Stimulated activated naive CD8-positive, alpha-beta T cell treated with anti-CD3 and anti-CD28 coated beads, Interleukin-15, amount 100 ng/mL, for 72 hours (primary cell): ENCODE data around the gene LEF1.
A peak's percentile ranks its signal among the peaks of the same experiment; 100 is the strongest.

Experiments used
- ATAC-seq: fragments of 150-1000 bp; cut with Tn5 transposase; 2 replicates; pipeline ENCODE4 v1.10.0; 2021; ENCODE audit warnings: mild to moderate bottlenecking, moderate library complexity
- DNase-seq, 2 donors: peaks; one replicate each; pipeline ENCODE4 v3.0.0; 2021 to 2022
- H3K27ac Mint-ChIP-seq, 2 donors: one replicate each; pipeline ENCODE4 v1.8.0; 2022; ENCODE audit warnings: mild to moderate bottlenecking in 2 of 2, mixed read lengths in 2 of 2, moderate library complexity in 2 of 2
- H3K27me3 Mint-ChIP-seq: one replicate; pipeline ENCODE4 v1.8.0; 2022; ENCODE audit warnings: mixed read lengths
- H3K4me1 Mint-ChIP-seq: one replicate; pipeline ENCODE4 v1.8.0; 2022; ENCODE audit warnings: mild to moderate bottlenecking, mixed read lengths
- H3K4me3 Mint-ChIP-seq, 2 donors: one replicate each; pipeline ENCODE4 v1.8.0; 2022; ENCODE audit warnings: mild to moderate bottlenecking in 2 of 2, mixed read lengths in 2 of 2, moderate library complexity in 1 of 2
- H3K9me3 Mint-ChIP-seq, 2 donors: one replicate each; pipeline ENCODE4 v1.8.0; 2022; ENCODE audit warnings: mixed read lengths in 2 of 2

Gene LEF1

DNA sequence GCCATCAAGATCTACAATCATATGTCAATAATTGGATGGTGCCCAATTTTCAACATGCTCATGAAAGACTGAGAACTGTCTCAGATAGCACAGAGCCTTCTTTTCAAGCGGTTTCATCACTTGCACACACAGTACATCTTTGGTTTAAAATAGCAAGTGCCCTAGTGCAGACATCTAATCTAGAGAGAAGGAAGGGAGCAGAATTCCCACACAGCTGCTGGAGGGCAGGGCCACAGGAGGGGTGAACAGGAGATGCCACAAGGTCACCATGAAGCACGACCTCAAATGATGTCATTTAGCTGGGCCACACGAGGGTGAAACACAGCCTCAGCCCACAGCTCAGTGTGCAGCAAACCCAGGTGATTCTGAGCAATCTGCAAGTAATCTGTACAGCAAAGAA lies 24.3 kb downstream of the LEF1 start:
- H3K4me3 Mint-ChIP-seq = peak overlapping the region; percentile 80 to 90
- no peaks in the 10 kb centered on the region for H3K27me3 Mint-ChIP-seq
- DNase-seq = peak; percentile 62 to 75
- peak; percentile 85 for ATAC-seq
- no peaks in the 10 kb centered on the region for H3K9me3 Mint-ChIP-seq
- H3K27ac Mint-ChIP-seq = peak overlapping the region; percentile 97 to 99
- H3K4me1 Mint-ChIP-seq = peaks cover 94% of the 10 kb centered on the region

DNA sequence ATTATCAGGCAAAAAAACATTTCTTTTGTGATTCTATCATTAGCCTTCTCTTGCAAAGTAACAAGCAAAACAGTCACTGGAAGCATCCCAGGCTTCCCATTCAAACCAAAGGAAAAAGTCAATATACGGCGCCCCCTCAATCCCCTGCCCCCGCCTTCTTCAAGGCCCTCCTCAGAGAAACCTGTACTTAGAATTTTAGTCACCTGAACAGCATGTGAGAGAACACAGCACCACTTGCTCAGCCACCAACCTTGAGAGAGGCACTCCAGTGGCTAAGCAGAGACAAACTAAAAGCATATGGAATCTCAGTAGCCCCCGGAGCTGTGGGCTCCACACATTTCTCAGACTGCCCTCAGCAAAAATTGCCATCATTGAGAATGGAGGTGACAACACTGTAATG lies 25.2 kb downstream of the LEF1 start:
- DNase-seq = peak in 1 of 2 donors; percentile 29
- ATAC-seq = no peak
- Mint-ChIP-seq H3K27me3 (no peaks in the 10 kb centered on the region), H3K9me3 (no peaks in the 10 kb centered on the region), H3K27ac (peak overlapping the region; percentile 97 to 99), H3K4me1 (peaks cover 96% of the 10 kb centered on the region), H3K4me3 (peak overlapping the region; percentile 80 to 90)

DNA sequence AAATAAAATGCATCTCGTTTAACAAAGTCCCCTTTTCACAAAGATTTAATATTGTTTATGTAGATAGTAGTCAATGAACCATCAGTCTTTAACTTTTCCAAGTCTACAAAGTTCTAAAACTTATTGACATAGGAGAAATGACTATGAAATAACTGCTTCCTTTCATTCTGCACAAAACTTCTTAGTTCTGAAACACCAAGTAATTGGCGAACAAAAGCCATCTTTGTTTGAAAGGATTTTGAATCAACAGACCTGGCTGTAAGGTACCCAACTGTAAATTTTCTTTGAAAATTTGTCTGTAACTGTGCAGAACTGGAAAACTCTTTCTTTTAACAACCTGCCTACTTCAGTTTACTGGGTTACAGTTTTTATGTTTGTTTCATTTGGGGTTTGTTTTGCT lies 25.9 kb downstream of the LEF1 start:
- peaks cover 96% of the 10 kb centered on the region for H3K4me1 Mint-ChIP-seq
- peak overlapping the region; percentile 80 to 90 for H3K4me3 Mint-ChIP-seq
- H3K27me3 Mint-ChIP-seq = no peaks in the 10 kb centered on the region
- ATAC-seq (no peak), DNase-seq (no peak)
- peak overlapping the region; percentile 43 to 97 for H3K27ac Mint-ChIP-seq
- no peaks in the 10 kb centered on the region for H3K9me3 Mint-ChIP-seq

DNA sequence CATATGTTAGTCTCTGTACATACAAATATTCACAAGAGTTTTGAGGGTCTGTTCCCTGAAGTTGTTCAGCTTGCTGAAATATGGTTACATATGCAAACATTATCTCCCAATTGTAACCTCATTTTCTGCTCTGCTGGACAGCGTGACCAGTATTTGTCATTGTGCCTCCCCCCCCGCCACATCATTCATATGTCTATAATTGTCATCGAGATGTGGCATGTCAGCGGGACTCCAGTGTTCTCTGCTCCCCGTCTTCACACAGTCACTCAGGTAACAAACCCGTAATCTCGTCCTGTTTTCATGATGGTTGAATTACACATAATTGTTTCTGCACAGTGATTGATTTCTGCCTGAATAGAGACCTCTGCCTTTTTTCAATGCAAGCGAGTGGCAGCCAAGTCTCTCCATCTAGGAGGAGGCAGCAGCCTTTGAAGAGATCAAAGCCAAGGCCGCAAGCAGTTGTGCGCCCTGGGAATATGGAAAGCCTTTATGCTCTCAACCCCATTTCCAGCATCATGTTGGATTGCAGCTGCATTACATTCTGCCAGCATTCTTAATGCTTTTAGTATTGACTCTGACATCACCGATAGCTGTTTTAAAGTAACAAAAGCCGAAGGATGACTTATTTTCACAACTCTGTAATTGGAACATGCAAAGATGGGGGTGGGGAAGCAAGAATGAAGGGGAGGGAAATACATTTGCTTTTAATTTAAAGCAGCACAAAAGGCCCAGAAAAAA lies 27.4 kb downstream of the LEF1 start:
- ATAC-seq = peak; percentile 56
- DNase-seq = peak in 1 of 2 donors; percentile 47
- Mint-ChIP-seq H3K27me3 (no peaks in the 10 kb centered on the region), H3K27ac (peak overlapping the region; percentile 88 to 96), H3K4me1 (peaks cover 90% of the 10 kb centered on the region), H3K9me3 (no peaks in the 10 kb centered on the region), H3K4me3 (peak overlapping the region; percentile 75 to 90)

DNA sequence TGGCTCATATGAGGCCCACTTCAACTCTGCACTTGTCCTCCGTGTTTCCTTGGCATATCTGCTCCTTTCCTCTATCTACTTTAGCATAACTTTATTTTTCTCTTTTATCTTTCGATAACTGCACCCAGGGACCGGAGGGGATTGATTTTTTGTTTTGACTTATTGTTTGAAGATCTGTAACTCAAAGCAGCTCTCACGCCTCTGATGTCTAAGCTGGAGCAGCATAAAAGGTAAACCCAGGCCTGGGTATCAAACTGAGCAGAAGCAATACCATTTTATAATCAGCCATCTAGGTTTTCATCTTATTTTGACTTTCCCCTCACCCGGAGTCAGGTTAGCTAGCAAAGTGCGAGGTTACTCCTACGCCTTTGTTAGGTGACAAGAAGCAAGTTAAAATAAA lies 28.4 kb downstream of the LEF1 start:
- no peaks in the 10 kb centered on the region for H3K27me3 Mint-ChIP-seq
- H3K4me3 Mint-ChIP-seq = peak overlapping the region; percentile 75 to 90
- DNase-seq = no peak
- no peaks in the 10 kb centered on the region for H3K9me3 Mint-ChIP-seq
- H3K27ac Mint-ChIP-seq = peak overlapping the region; percentile 88 to 96
- ATAC-seq = no peak
- H3K4me1 Mint-ChIP-seq = peaks cover 90% of the 10 kb centered on the region

DNA sequence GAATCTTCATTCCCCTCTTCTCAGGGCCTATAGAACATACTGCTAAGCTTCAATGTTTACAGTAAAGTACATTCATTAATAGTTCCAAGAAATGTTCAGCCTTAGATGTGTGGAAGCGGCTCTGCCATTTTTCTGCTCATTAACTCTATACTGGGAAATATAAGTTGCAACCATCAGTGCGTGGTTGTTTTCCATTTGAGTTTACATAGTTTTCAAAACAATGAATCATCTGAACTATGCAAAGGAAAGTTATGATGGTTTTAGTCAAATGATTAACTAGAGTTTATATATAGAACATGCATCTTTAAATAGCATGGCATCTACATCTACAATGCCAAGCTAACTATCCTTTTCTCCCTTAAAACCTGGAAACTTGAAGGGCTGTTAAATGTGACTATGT lies 29.6 kb downstream of the LEF1 start:
- peak; percentile 56 for ATAC-seq
- H3K9me3 Mint-ChIP-seq = no peaks in the 10 kb centered on the region
- peak overlapping the region; percentile 76 to 83 for H3K4me3 Mint-ChIP-seq
- DNase-seq = no peak
- peaks cover 90% of the 10 kb centered on the region for H3K4me1 Mint-ChIP-seq
- H3K27ac Mint-ChIP-seq = peak overlapping the region; percentile 79 to 96
- H3K27me3 Mint-ChIP-seq = no peaks in the 10 kb centered on the region

DNA sequence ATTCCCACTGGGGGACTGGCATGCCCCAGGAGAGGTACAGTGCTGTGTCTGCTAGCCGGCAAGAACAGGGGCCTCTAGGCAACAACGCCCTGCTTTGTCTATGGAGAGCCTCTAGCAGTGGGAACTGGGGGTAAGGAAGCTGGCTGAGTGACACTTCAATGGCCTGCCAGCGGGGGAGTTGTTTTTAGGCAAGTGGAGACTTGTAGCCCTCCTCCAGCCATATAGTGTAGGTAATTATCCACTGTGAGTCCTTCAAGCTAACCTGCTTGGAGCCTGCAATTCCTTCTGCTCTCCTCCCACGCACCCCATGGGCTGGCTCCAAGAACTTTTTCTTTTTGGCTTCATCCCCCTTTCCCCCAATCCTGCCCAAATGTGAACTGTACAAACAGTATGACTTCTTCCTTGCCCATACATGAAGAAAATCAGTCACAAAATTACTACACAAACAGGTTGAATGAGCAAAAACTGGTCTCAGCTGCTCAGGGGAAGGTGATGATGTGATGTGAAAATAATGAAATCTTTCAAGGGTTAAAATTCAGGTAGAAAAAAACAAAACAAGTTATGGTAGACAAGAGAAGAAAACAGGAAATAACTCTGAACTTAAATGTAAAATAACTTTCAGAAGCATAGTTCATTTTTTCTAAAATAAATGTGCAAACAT lies 33.1 kb downstream of the LEF1 start:
- Mint-ChIP-seq H3K4me1 (peaks cover 91% of the 10 kb centered on the region), H3K4me3 (peak overlapping the region; percentile 73), H3K27ac (peak overlapping the region; percentile 86 to 90), H3K9me3 (no peaks in the 10 kb centered on the region), H3K27me3 (no peaks in the 10 kb centered on the region)
- ATAC-seq (peak; percentile 62), DNase-seq (no peak)

DNA sequence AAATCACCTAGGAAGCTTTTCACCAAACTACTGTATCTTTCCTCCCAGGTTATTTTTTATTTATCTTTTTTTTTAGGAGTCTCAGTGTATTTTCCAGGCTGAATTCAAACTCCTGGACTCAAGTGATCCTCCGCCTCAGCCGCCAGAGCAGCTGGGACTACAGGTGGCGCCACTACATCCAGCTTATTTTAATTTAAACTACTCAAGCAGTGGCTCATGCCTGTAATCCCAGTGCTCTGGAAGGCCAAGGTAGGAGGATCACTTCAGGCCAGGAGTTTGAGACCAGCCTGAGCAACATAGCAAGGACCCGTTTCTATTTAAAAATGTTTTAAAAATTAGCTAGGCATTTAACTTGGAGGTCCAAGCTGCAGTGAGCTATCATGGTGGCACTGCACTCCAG lies 37.8 kb downstream of the LEF1 start:
- Mint-ChIP-seq H3K4me1 (peaks cover 100% of the 10 kb centered on the region), H3K27me3 (no peaks in the 10 kb centered on the region), H3K9me3 (no peaks in the 10 kb centered on the region), H3K4me3 (no peak overlapping the region), H3K27ac (no peak overlapping the region)
- DNase-seq (no peak), ATAC-seq (no peak)

DNA sequence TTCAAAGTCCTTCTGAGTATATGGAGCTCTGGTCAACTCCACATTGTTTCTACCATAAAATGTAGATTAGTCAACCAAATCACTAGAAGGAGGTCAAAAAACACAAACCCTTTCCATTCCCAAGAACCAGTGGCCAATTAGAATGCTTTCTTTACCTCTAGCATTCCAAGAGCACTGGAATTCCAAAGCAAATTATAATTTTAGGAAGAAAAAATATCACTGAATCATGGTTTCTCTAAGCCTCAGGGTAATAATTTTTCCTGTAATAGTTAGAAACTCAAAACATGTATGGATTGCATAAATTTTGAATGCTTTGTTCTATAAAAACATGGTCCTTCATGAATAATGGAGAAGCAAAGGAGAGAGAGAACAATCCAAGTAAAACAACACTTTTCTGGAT lies 39.5 kb downstream of the LEF1 start:
- no peak for DNase-seq
- Mint-ChIP-seq H3K27ac (peak overlapping the region; percentile 80 to 93), H3K27me3 (no peaks in the 10 kb centered on the region), H3K4me3 (peak overlapping the region; percentile 48 to 73), H3K4me1 (peaks cover 87% of the 10 kb centered on the region), H3K9me3 (no peaks in the 10 kb centered on the region)
- ATAC-seq = no peak

DNA sequence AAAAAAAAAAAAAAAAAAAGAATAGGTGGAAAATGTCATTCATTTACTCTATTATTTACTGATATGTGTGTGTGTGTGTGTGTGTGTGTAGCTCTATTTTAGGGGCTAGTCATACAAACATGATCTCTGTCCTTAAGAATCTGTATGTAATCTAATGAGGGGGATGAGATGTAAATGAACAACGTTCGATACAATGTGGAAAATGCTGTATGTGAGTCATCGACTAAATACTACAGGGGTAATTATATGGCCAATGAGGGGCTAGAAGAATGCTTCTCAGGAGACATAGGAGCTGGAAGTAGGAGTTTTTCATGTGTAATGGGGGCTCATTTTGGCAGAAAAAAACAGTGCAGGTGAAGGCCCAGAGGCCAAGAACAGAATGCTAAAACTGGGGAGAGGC lies 41.9 kb downstream of the LEF1 start:
- DNase-seq (no peak), ATAC-seq (peak; percentile 45)
- peak overlapping the region; percentile 59 to 66 for H3K4me3 Mint-ChIP-seq
- peak overlapping the region; percentile 88 to 89 for H3K27ac Mint-ChIP-seq
- peaks cover 83% of the 10 kb centered on the region for H3K4me1 Mint-ChIP-seq
- no peaks in the 10 kb centered on the region for H3K9me3 Mint-ChIP-seq
- H3K27me3 Mint-ChIP-seq = no peaks in the 10 kb centered on the region

DNA sequence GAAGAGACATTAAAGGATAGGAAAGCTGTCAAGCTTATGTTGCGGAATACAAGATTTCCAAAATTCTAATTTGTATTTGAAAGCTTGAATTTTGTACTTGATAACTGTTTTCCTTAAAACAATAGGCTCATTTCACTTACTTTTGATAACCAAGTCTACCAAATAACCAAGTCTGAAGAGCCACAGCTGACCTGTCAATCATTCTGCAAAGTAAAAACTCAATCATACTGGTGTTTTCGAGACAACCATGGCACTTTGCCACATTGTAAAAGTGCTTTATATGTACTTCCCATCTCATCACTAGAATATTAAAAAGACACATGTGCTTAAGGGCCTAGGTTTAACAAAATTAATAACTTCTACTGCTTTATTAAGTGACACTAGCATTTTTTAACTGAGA lies 47.9 kb downstream of the LEF1 start:
- no peaks in the 10 kb centered on the region for H3K27me3 Mint-ChIP-seq
- peak overlapping the region; percentile 38 to 52 for H3K4me3 Mint-ChIP-seq
- ATAC-seq (no peak), DNase-seq (no peak)
- H3K9me3 Mint-ChIP-seq = no peaks in the 10 kb centered on the region
- H3K27ac Mint-ChIP-seq = peak overlapping the region in 1 of 2 donors; percentile 41
- peaks cover 78% of the 10 kb centered on the region for H3K4me1 Mint-ChIP-seq

DNA sequence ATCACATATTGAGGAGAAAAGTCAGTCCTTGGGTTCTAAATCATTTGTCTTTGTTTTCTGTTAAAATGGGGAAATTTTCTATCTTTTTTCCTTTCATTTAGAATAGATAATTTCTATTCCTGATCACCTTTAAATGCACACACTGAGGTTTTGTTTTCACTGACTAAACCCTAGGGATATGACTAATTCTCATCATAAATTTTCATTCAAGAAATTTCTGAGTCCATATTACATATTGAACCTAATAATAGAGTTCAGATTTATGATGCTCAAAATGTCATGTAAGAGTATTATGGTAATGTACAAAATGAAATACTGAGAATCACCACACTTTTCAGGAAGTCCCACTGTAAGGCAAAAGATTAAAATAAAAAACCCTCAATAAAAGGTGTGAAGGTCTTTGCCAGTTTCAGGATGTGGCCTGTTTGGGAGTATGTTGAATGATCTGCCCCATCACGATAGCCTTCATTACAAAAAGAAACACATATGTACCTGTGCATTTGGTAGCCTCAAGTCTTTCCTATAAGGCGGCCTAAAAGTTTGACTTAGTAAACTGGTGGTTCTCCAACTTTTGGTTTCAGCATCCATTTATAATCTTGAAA lies 49.4 kb downstream of the LEF1 start:
- H3K4me1 Mint-ChIP-seq = peaks cover 91% of the 10 kb centered on the region
- ATAC-seq (peak; percentile 46), DNase-seq (no peak)
- no peaks in the 10 kb centered on the region for H3K27me3 Mint-ChIP-seq
- peak overlapping the region; percentile 93 for H3K27ac Mint-ChIP-seq
- no peaks in the 10 kb centered on the region for H3K9me3 Mint-ChIP-seq
- peak overlapping the region; percentile 62 to 74 for H3K4me3 Mint-ChIP-seq

DNA sequence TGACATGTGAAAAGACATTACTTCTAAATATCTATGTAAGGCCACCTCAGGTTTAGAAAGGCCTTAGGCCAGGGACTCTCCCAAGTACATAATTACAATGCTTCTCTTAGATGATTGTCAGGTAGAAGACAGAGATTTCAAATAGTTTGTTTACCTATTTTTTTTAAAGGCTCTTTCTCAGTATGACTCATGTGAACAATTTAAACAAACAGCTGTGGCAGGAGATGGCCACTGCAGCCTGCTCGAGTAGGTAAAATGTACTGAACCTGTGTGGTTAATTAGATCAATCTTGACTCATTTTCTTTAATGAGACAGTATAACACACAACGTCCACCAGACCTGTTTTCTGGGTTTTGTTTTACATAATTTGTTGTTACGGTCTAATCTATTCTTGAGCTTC lies 50.2 kb downstream of the LEF1 start:
- Mint-ChIP-seq H3K27me3 (no peaks in the 10 kb centered on the region), H3K4me3 (peak overlapping the region; percentile 62 to 74), H3K9me3 (no peaks in the 10 kb centered on the region), H3K4me1 (peaks cover 95% of the 10 kb centered on the region), H3K27ac (peak overlapping the region; percentile 93)
- peak in 1 of 2 donors; percentile 62 for DNase-seq
- ATAC-seq = peak; percentile 62

DNA sequence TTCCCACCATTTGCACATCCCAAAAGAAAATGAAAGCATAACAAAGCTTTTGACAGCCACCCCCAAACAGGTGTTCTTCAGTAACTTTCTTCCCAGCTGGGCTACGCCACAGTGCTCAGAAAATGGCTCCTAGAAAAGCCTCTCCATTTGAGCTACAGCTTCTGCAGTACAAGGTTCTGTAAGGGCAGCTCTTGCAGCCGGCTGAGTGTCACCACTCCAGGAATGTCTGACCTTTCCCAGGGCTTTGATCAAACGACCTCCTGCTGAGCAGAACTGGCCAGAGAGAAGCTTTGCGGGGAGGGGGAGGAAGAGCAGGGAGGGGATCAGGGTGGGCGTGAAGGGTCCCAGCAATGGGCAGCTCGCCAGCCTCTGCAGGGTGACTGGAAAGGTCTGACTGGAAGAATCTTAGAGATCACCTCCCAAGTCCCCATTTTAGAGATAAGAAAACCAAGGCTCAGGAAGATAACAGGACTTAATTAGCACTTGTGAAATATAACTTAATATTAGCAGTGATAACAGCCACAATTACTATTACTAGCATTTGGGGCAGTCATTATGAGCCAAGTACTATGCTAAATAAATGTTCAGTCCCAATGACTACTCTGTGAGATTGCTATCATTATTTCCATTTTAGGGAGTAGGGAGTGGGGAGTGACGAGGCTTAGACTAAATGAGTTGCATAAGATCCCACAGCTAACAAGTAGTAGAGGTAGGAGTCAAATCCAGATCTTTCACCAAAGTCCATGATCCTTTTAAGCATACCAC lies 51.1 kb downstream of the LEF1 start:
- Mint-ChIP-seq H3K9me3 (no peaks in the 10 kb centered on the region), H3K27ac (peak overlapping the region; percentile 92 to 93), H3K4me3 (peak overlapping the region; percentile 62 to 74), H3K27me3 (no peaks in the 10 kb centered on the region), H3K4me1 (peaks cover 95% of the 10 kb centered on the region)
- DNase-seq = no peak
- ATAC-seq = no peak

DNA sequence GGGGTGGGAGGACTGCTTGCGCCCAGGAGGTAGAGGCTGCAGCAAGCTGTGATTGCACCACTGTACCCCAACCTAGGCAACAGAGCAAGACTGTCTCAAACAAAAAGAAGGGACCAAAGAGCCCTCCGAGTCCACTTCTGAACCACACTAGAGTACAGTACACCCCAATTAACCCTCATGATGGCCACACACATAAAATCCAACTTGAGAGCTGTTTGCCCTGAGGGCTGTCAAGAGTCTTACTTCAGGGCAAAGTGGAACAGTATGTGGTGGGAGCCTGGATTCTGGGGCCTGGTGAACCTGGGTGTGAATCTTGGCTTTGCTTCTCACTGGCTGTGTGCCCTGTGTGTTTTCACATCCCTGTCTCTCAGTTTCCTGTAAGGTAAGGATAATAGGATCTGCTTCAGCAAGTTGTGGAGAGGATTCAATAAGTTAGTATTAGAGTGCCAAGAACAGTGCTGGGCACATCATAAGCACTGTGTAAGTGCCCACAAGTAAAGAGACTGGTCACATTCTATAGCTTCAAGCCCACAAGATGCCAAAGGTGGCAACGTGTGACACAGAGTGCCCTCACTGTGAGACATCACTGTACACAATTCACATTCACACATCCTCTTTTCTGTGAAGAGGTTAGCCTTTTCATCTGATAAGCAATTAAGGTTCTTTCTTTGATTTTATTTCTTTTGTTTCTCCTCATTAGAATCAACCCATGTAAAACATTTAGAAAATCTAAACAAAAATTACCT lies 52.1 kb downstream of the LEF1 start:
- no peaks in the 10 kb centered on the region for H3K27me3 Mint-ChIP-seq
- no peaks in the 10 kb centered on the region for H3K9me3 Mint-ChIP-seq
- peak; percentile 81 for ATAC-seq
- peak overlapping the region; percentile 53 to 94 for H3K27ac Mint-ChIP-seq
- DNase-seq = peak in 1 of 2 donors; percentile 57
- peaks cover 95% of the 10 kb centered on the region for H3K4me1 Mint-ChIP-seq
- H3K4me3 Mint-ChIP-seq = peak overlapping the region; percentile 62 to 72
